Stimulated activated CD8-positive, alpha-beta memory T cell treated with anti-CD3 and anti-CD28 coated beads, Interleukin-7, amount 100 ng/mL, for 48 hours (primary cell): ENCODE results near the gene CNPY4.
A peak's percentile ranks its signal among the peaks of the same experiment; 100 is the strongest.
"Not testable (repeated sequence)": the region's sequence is repeated elsewhere in the genome, so short reads cannot be mapped to it uniquely, and the experiment has no call there.

Source experiments
- DNase-seq, 2 donors: peaks; one replicate each; pipeline ENCODE4 v3.0.0-alpha.2; 2020; ENCODE audit warnings: low read depth in 1 of 2; ENCODE audit errors: extremely low read depth in 1 of 2

The CNPY4 gene

DNA sequence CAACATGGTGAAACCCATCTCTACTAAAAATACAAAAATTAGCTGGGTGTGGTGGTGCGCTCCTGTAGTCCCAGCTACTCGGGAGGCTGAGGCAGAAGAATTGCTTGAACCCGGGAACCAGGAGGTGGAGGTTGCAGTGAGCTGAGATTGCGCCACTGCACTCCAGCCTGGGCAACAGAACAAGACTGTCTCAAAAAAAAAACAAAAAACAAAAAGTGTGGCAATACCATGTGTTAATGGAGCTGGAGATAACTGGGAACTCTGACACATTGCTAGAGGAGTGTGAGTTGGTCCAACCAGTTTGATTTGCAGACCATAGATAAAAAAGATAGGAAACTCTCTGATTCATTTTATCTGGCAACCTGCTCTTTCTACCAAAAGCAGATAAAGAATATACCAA, 26.9 kb downstream of the CNPY4 start:
- not testable (repeated sequence) for DNase-seq

DNA sequence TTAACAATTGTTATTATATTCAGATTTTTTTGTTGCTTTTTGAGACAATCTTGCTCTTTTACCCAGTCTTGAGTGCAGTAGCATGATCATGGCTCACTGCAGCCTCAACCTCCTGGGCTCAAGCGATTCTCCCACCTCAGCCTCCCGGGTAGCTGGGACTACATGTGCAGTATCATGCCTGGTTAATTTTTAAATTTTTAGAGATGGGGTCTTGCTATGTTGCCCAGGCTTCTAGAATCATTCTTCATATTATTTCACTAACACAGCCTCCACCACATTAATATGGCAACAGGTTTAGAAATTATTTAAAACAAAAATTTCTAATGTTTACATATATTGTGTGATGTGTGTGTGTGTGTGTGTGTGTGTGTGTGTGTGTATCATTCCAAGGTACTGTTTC, 27.8 kb downstream of the CNPY4 start:
- DNase-seq: no peak

DNA sequence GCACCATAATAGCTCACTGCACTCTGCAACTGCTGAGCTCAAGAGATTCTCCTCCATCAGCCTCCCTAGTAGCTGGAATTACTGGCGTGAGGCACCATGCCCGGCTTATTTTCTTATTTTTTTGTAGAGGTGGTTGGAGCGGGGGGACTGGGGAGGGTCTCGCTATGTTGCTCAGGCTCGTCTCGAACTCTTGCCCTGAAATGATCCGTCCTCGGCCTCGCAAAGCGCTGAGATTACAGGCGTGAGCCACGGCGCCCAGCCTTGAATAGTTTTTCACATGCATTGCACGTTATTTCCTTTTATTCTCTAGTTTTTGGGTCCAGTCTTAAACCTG, 28.8 kb downstream of the CNPY4 start:
- no peak for DNase-seq

DNA sequence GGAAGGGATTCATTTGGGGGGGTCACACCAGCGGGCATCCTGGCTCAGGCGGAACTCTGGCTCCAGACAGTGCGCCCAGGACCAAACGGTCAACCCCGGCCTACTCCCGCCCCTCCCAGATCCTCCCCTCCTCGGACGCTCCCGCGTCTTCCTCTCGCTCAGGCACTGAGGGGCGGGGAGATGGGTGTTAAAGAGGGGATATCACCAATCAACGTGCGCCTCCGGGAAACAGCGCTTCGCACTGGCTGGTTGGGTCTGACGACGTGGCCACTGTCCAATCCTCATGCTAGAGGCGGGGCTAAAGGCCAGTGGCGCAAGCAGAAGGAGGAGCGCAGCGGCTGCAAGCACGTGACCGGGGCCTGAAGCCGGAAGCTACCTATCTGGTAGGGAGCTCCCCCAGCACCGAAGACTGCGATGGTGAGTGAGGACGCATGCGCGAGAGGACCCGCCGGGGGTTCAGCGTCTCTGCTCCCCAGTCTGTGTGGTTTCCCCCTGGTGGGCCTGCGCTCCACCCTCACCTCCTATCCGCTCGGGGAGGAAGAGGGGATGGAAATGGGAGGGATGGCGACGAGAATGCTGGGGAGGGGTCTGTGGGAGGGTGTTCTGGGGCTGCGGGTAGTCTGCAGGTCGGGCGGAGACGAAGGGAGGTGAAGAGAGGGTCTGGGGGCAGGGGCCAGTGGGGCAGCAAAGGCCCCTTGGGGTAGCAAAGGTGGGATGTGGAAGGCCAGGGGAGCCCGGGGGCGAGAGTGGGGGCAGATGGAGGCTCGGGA, 29.3 kb downstream of the CNPY4 start, which contains the start of gene LAMTOR4:
TSS of gene LAMTOR4 (plus strand) at position 360 of the 770 bp plus-strand sequence. CDS start at position 415, 55 bp downstream.
- peak; percentile 95 to 99 for DNase-seq

DNA sequence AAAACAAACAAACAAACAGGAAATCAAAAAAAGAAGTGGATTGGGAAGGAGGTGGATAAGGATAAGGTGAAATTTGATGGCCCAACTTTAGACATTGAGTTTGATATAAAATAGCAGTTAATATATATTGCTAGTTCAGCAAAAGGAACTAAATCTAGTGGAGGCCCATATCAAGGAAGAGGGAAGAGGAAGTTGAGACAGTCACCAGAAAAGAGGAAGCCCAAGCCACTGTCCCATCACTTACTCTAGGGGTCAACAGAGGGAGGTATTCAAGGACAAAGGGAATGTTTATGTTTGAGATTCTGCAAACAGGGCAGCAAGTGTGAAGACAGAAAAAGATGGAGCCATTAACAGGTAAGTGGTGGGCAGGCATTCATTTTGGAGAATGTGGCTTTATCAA, 33.0 kb downstream of the CNPY4 start:
- DNase-seq: no peak

DNA sequence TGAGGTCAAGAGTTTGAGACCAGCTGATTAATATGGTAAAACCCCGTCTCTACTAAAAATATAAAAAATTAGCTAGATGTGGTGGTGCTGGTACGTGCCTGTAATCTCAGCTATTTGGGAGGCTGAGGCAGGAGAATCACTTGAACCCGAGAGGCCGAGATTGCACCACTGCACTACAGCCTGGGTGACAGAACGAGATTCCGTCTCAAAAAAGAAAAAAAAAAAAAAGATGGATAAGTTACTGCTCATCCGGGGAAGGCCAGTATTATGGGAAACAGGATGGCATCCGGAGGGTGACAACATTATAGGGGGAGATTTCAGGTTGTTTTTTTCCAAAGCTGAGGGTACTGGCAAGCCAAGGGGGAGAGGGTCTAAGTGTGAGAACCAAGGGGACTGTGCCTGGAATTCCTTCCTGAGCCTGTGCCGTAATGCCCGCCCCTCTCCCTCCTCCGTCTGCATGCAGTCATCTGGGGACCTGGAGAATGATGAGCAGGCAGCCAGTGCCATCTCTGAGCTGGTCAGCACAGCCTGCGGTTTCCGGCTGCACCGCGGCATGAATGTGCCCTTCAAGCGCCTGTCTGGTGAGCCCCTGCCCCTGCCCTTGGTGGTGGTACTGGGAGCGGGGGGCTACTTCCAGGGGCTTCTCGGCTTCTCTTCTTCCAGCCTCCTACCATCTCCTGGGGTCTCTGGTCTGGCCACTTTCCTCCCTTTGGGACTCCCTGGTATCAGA, 33.7 kb downstream of the CNPY4 start:
- no peak for DNase-seq

DNA sequence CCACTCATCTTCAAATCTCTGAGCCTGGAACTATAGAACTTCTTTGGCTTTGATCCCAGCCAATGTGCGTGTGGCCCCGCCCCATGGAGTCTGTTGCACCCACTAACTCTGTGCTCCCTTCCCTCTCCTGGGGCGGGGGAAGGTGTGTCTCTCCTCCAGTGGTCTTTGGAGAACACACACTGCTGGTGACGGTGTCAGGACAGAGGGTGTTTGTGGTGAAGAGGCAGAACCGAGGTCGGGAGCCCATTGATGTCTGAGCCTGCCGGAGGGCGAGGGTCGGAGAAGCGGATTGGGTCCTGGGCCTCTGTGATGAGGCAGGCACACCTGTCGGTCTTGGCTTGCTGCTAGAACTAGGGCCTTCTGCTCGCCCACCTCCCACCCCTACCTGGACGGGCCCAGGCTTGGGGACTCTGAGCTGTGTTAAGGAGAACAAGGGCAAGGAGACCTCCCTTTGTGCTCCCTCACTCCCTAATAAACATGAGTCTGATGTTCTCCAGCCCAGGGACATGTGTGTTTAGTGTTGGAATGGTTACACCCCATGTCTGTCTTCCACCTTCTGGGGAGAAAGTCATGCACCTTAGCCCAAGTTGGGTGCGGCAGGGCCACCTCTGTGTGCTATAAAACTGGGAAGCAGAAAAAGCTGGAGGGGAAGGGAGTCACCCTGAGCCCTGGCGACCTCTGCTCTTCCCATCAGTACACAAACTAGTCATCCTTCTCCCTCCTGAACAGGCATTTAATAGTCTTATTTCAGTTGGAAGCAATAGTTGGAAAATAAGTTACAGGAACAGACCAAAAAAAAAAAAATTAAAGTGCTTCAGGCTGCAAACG, 34.5 kb downstream of the CNPY4 start:
- no peak for DNase-seq

DNA sequence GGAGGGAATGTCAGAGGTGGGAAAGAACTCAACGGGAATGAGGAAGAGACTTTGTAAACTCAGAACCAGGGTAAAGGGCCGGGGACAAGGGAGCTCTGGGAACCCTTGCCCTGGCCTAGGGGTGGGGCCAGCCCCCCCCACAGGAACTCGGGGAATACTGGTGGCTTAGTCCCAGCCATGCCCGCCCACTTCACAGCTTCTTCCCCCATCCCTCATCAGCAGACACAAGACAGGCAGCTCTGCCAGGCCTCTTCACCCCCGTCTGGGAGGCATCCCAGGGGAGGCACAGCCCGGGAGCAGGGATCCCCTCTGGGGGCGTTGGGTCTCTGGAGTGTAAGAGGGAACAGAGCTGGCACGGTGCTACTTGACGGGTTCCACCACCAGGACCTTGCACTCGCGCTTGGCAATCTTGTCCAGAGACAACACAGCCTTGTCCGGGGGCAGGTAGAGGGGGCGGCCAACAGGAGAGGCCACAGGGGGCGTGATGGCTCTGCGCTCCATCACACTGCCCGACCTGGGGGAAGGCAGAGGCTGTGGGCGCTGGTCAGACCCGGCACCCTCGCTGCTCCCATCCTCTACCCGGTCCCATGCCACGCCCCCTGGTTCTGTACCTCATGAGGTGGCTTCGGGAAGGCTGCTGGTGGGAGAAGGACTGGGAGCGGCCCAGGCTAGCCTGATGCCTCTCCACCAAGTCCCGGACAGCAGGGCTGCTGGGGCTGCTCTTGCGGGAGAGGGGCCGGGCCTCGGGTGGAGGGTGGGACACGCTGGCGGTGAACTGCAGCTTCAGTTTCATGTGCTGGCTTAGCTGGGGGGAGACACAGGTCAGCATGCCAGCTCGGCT, 35.4 kb downstream of the CNPY4 start:
- DNase-seq: no peak

DNA sequence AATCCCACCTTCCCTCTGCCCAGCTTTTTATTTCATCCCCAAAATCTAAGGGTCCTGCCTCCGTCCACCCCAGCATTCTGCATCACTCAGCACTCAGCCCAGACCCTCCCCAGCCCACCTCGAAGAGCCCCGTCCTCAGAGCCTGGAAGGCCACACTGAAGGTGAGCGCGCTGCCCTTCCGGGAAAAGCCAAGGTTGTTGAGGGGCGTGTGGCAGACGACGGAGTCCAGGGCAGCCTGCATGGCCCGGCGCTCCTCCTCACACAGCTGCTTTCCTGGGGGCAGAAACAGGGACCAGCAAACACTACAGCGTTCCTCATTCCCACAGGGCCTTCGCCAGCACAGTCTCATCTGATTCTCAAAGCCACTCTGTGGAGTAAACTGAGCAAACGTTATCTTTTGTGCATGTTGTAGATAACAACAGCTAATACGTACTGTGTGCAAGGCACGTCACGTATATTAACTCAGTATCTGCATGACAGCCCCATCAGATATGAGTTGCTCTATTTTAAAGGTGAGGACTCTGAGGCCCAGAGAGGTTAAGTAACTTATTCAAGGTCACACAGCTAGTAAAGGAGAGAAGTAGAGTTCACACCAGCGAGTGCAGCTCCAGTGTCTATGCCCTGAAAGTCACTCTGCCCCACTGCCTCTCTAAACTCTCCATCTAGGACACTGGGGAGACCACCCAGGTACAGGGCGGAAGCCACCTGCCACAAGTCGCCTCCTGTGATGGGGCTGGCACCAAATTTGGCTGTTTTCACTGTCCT, 36.3 kb downstream of the CNPY4 start:
- DNase-seq: no peak

DNA sequence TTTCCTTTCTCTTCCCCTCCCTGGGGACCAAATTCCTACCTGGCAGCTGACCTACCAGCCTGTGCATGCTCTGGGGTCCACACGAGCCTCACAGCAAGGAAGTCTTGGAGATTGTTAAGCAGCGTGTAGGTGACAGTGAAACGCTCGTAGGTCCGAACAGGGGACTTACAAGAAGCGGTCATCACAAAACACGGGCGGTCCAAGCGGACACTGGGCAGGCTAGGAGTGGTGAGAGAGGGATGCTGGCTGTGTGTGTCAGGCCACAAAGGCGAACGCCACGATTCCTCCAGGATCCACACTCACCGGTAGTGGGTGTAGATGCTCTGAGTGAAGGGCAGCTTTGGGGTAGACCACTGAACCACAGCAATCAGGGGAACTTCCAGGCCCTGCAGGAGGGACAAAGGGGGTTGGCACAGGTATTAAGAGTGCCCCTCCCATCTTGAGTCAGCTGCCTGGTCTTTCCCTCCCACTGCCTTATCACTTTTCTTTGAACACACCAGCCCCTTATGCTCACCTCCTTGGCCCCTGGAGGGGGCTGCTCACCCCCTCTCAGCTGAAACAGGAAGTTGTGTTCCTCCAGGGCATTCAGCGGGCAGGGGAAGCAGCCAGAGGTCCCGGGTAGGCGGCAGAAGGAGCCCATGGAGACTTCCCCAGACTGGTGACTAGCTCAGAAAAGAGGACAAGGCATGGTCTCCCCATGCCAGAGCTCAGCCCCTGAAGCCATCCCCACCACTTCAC, 37.1 kb downstream of the CNPY4 start:
- DNase-seq: no peak

DNA sequence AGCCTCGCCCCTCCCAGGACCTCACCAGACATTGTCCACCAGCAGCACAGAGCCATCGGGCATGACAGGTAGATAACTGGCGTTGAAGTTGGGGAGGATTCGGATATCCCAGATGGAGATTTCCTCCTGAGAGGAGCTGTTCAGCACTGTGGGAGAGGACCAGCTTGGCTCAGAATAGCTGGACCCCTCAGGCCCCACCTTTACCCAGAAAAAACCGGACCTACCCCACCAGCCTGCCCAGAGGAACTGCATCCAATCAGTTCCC, 37.6 kb downstream of the CNPY4 start:
- no peak for DNase-seq

DNA sequence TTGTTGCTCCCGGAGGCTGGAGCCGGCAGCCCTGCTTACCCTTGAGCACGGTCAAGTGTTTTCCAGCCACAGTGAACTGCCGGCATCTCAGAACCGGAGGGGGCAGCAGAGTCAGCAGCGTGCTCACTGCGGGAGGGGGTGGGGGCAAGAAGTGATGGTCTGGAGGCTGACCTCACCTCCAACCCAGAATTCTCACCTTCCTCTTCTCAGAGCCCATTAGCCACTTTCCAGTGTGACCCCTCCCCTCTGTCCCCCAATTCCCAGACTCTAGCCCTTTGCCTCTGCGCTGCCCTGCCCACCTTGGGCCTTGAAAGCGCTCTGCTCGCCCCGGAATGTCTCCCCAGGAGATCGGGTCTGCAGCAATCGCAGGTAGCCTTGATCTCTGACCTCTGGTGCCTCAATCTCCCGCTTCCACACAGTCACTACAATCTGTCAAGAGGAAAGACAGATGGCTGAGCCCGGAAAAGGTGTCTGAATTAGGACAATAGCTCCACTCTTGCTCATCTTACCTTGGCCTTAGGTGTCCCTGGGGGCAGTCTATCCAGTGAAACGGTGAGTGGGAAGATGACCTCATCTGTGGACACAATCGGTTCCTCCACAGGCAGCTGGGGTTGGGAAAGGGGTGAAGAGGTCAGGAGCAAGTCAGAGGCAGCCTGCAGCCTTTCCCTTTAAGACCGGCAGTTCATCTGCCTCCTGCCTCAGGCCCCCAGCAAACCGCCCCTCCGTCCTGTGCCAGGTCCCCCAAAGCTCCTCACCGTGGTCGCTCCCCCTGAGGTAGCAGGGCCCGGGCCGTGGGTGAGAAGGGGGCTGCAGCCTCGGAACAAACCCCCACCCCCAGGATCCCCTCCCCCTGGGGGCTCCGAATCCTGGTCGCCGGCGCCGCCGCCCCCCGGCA, 38.1 kb downstream of the CNPY4 start:
- no peak for DNase-seq

DNA sequence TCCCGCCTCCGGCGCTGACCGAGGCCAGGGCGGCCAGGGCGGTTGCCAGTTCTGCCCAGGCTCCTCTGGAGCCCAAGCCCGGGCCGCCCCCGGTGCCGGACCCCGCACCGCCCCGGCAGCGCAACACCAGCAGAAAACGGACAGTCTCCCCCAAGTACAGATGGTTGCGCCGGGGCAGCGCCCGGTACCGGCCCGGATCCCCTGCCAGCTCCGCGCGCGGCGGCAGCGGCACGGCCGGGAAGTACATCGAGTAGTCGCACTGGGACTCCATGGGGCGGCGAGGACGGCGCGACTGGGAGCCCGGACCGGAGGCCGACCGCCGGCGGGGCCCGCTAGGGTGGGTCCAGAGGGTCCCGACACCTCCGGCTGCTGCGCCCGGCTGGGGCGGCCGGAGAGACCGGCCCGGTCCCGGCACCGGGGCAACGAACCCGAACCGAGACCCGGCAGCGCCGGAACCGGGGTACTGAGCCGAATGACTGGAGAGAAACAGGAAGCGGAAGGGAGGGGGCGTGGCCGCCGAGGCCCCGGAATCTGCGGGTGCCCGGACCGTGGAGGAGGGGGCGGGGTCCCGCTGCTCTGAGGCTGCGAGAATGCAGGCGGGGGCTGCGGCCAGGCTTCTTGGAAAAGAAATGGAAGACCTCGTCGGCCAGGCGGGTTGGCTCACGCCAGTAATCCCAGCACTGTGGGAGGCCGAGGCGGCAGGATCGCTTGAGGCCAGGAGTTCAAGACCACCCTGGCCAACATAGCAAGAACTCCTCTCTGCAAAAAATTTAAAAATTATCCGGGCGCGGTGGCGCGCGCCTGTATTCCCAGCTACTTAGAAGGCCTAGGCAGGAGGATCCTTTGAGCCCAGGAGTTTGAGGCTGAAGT, 39.0 kb downstream of the CNPY4 start, which contains the start of gene TRAPPC14:
TSS of gene TRAPPC14 (minus strand) at position 495 of the 870 bp plus-strand sequence. CDS start at position 271, 224 bp downstream.
- peak; percentile 81 to 91 for DNase-seq

DNA sequence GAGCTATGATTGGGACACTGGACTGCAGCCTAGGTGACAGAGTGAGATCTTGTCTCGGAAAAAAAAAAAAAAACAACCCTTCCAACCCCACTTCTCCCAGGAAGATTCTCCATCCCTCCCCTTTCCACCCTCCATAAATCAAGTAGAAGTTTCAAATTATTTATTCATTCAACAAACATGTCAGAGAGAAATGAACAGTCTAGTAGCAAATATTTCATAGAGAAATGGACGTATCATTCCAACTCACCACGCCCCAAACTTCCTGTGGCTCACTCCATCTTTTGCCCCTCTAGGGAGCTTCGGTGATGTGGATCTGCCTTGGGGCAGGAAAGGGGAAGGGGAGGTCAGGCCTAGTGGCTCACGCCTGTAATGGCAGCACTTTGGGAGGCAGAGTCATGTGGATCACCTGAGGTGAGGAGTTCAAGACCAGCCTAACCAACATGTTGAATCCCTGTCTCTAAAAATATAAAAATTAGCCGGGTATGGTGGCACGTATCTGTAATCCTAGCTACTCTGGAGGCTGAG, 39.7 kb downstream of the CNPY4 start:
- no peak for DNase-seq

DNA sequence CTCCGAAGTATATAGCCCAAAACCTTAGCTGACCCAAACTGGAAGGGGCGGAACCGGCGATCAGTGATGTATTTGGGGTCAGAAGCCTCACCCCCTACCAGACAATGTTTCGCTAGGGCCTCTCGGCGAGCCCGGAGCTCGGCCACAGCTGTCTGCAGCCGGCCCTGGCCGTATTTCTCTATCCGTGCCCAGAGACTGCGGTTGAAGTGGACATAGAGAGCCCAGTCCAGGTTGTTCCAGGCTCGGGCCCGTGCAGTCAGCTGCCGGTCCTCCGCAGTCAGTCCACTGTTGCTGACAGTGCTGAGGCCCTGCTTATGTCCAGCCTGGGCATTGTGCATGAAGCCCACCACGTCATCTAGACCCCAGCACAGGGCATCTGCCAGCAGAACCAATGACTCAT, 40.6 kb downstream of the CNPY4 start:
- no peak for DNase-seq

DNA sequence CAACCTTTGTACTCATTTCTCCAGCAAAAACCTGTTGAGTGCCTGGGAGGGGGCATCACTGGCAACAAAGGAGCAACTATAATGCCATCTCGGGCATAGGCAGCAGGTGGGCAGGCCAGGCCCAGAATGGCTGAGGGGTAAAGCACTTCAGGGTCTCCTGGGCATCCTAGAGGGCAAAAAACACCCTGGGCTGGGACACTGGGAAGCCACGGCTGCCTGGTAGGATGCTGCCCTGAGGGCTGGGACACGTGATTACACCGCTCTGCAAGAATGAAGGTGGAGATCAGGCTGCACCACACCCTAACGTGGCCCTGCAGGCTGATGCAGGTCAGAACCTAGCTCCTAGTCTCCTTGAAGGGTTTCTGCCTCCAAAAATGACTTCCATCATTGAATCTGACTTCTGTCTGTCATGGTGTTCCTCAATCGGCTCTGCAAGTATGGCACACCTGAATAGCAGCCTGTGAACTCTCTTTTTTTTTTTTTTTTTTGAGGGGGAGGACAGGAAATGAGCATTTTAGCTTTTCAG, 43.6 kb downstream of the CNPY4 start:
- DNase-seq: no peak

DNA sequence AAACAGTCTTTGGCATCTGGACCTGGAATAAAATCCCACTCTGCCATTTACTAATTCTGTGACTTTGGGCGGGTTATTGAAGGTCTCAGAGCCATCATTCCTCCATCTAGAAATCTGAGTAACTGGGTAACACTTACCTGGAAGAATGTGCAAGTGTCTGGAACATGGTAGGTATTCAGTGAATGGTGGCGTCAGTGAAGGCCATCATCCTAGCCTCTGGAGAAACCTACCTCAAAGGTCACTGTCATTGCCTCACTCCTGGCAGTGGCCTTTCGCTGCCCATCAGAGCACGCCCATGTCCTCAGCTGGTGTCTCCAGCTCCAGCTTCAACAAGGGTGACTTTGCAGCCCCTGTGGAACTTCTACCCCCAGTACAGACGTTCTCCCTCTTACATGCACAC, 44.4 kb downstream of the CNPY4 start:
- DNase-seq: no peak
